WTC11 (cell line): ENCODE data around the gene DNMT3A. TPM values are rescaled to one million over a fixed set of nuclear protein-coding genes. Genes with fewer than 3 reads are reported as not detected.

Source experiments
- ARID4B ChIP-seq: sonication (generic); formaldehyde crosslinking; IDR thresholded peaks from 2 replicates; pipeline ENCODE4 v1.8.0; 2023; ENCODE audit warnings: missing genetic modification reagents, mild to moderate bottlenecking, borderline replicate concordance
- ATF3 ChIP-seq: sonication (generic); formaldehyde crosslinking; conservative IDR thresholded peaks from 2 replicates; pipeline ENCODE4 v1.8.1; 2022; ENCODE audit warnings: mild to moderate bottlenecking, missing genetic modification reagents
- ATF6 ChIP-seq: sonication (generic); formaldehyde crosslinking; IDR thresholded peaks from 2 replicates; pipeline ENCODE4 v1.8.1; 2023; ENCODE audit warnings: mild to moderate bottlenecking, missing genetic modification reagents
- CBFB ChIP-seq: sonication (generic); formaldehyde crosslinking; IDR thresholded peaks from 2 replicates; pipeline ENCODE4 v1.8.1; 2022; ENCODE audit warnings: mild to moderate bottlenecking, low read depth, missing genetic modification reagents
- CREM ChIP-seq: sonication (generic); formaldehyde crosslinking; IDR thresholded peaks from 2 replicates; pipeline ENCODE4 v1.8.1; 2022; ENCODE audit warnings: mild to moderate bottlenecking, missing genetic modification reagents, moderate library complexity
- E2F1 ChIP-seq: sonication (generic); formaldehyde crosslinking; IDR thresholded peaks from 2 replicates; pipeline ENCODE4 v1.8.0; 2022; ENCODE audit warnings: mild to moderate bottlenecking, missing genetic modification reagents
- E2F4 ChIP-seq: sonication (generic); formaldehyde crosslinking; IDR thresholded peaks from 2 replicates; pipeline ENCODE4 v1.8.1; 2022; ENCODE audit warnings: low read depth, mild to moderate bottlenecking, moderate library complexity, missing genetic modification reagents, borderline replicate concordance
- E2F5 ChIP-seq: sonication (generic); formaldehyde crosslinking; IDR thresholded peaks from 2 replicates; pipeline ENCODE4 v1.8.1; 2022; ENCODE audit warnings: mild to moderate bottlenecking, moderate library complexity, missing genetic modification reagents
- GRHL2 ChIP-seq: fragments of 250-450 bp; sonication (Bioruptor Pico); IDR thresholded peaks from 2 replicates; pipeline ENCODE4 v1.8.0; 2022; ENCODE audit warnings: mild to moderate bottlenecking, moderate library complexity; ENCODE audit not compliant: insufficient replicate concordance, severe bottlenecking
- GTF2I ChIP-seq: fragments of 250-450 bp; sonication (Bioruptor Pico); conservative IDR thresholded peaks from 2 replicates; pipeline ENCODE4 v1.4.0; 2021; ENCODE audit warnings: mild to moderate bottlenecking
- MLX ChIP-seq: sonication (generic); formaldehyde crosslinking; IDR thresholded peaks from 2 replicates; pipeline ENCODE4 v1.8.1; 2023; ENCODE audit warnings: mild to moderate bottlenecking, missing genetic modification reagents, moderate library complexity
- MYBL2 ChIP-seq: sonication (generic); formaldehyde crosslinking; IDR thresholded peaks from 2 replicates; pipeline ENCODE4 v1.8.1; 2023; ENCODE audit warnings: mild to moderate bottlenecking, moderate library complexity, missing genetic modification reagents
- NR3C1 ChIP-seq: sonication (generic); formaldehyde crosslinking; conservative IDR thresholded peaks from 2 replicates; pipeline ENCODE4 v1.8.1; 2023; ENCODE audit warnings: low read depth, mild to moderate bottlenecking, missing genetic modification reagents
- PREB ChIP-seq: sonication (generic); formaldehyde crosslinking; IDR thresholded peaks from 2 replicates; pipeline ENCODE4 v1.8.1; 2022; ENCODE audit warnings: mild to moderate bottlenecking, missing genetic modification reagents, moderate library complexity, borderline replicate concordance
- SOX15 ChIP-seq: fragments of 250-450 bp; sonication (Bioruptor Pico); IDR thresholded peaks from 2 replicates; pipeline ENCODE4 v1.9.0; 2021; ENCODE audit warnings: mild to moderate bottlenecking
- STAT6 ChIP-seq: sonication (generic); formaldehyde crosslinking; conservative IDR thresholded peaks from 2 replicates; pipeline ENCODE4 v1.8.1; 2023; ENCODE audit warnings: mild to moderate bottlenecking, low read depth, missing genetic modification reagents, moderate library complexity
- TCF7 ChIP-seq: sonication (generic); formaldehyde crosslinking; IDR thresholded peaks from 2 replicates; pipeline ENCODE4 v1.8.0; 2022; ENCODE audit warnings: mild to moderate bottlenecking, low read depth, missing genetic modification reagents, moderate library complexity
- TEAD1 ChIP-seq: sonication (generic); formaldehyde crosslinking; IDR thresholded peaks from 2 replicates; pipeline ENCODE4 v1.8.0; 2022; ENCODE audit warnings: mild to moderate bottlenecking, missing genetic modification reagents
- TEAD4 ChIP-seq: sonication (generic); formaldehyde crosslinking; IDR thresholded peaks from 2 replicates; pipeline ENCODE4 v1.8.0; 2022; ENCODE audit warnings: mild to moderate bottlenecking, missing genetic modification reagents
- ZBTB21 ChIP-seq: sonication (generic); formaldehyde crosslinking; IDR thresholded peaks from 2 replicates; pipeline ENCODE4 v1.8.1; 2023; ENCODE audit warnings: mild to moderate bottlenecking, missing genetic modification reagents, borderline replicate concordance
- total RNA-seq: library from RNA; stranded (reverse); gene quantifications from 3 replicates; pipeline ENCODE4 v1.2.3, GENCODE V29; 2021

The DNMT3A gene
- total RNA-seq, 1 experiment from 2014 or later: 154 TPM

GRCh38 chr2:25215948-25216679, 125.6 kb downstream of the DNMT3A start (continued):
- TF ChIP-seq E2F1 (CRISPR knock-in tag): no peak
- TF ChIP-seq NR3C1: no peak; the same call in 1 of the 2 replicates
- no peak for TF ChIP-seq PREB (CRISPR knock-in tag)
- no peak for TF ChIP-seq MLX (CRISPR knock-in tag)
- no peak for TF ChIP-seq GRHL2
- no peak for TF ChIP-seq TCF7
- TF ChIP-seq ARID4B (CRISPR knock-in tag): no peak
- peak; percentile 90 for TF ChIP-seq CBFB
- no peak for TF ChIP-seq TEAD4 (CRISPR knock-in tag)
- TF ChIP-seq E2F4 (CRISPR knock-in tag): no peak
- TF ChIP-seq SOX15 (CRISPR knock-in tag): no peak
- no peak for TF ChIP-seq ATF6
- TF ChIP-seq STAT6 (CRISPR knock-in tag): no peak
- no peak for TF ChIP-seq MYBL2 (CRISPR knock-in tag)
- TF ChIP-seq ZBTB21 (CRISPR knock-in tag): peak; percentile 67; the same call in 1 of the 2 replicates
- TF ChIP-seq CREM: no peak; the same call in 1 of the 2 replicates
- TF ChIP-seq TEAD1 (CRISPR knock-in tag): peak; percentile 70; the same call in 1 of the 2 replicates
- 0 out of 2 replicates have a peak, but pooled peaks have one; percentile 38 for TF ChIP-seq GTF2I
- peak; percentile 87 for TF ChIP-seq E2F5 (CRISPR knock-in tag)
- no peak for TF ChIP-seq ATF3 (CRISPR knock-in tag)
